GM13977 (cell line): ENCODE measurements around the gene TLR5.

Experiments
- DNase-seq: peaks from one replicate; pipeline ENCODE4 v3.0.0; 2012; ENCODE audit warnings: low spot score
- CTCF ChIP-seq: IDR thresholded peaks from 2 replicates; pipeline ENCODE4 v1.5.1; 2012; ENCODE audit warnings: mild to moderate bottlenecking, control low read depth; ENCODE audit not compliant: insufficient read depth; ENCODE audit errors: extremely low read depth, missing control alignments
- in situ Hi-C: fragments of 300-500 bp; cut with MboI; formaldehyde crosslinking; loops from one replicate; pipeline ENCODE4 v1.12.0; 2022; ENCODE audit warnings: low sequenced_read_pairs, low pct_unique_long_range_greater_than_20kb, mixed read lengths, inconsistent platforms; ENCODE audit not compliant: unreplicated experiment

TLR5 gene

GRCh38 chr1:223152399-223152798, 9.4 kb upstream of the TLR5 start:
- in situ Hi-C loops: no loop called here
- DNase-seq: no peak
- TF ChIP-seq CTCF: no peak

- TF ChIP-seq CTCF: no peak
- in situ Hi-C loops: no loop called here
- DNase-seq: no peak
These were observed 7.4 kb upstream of the TLR5 start for GRCh38 chr1:223150443-223150842.

GRCh38 chr1:223147873-223148272, 4.8 kb upstream of the TLR5 start:
- in situ Hi-C loops: no loop called here
- TF ChIP-seq CTCF: no peak
- DNase-seq: no peak

- DNase-seq: no peak
- in situ Hi-C loops: no loop called here
- no peak for TF ChIP-seq CTCF
These were observed 4.4 kb upstream of the TLR5 start for GRCh38 chr1:223147409-223147808.

- DNase-seq: no peak
- TF ChIP-seq CTCF: no peak
- in situ Hi-C loops: no loop called here
These were observed 3.7 kb upstream of the TLR5 start for GRCh38 chr1:223146745-223147144.

GRCh38 chr1:223144914-223145313, 1.9 kb upstream of the TLR5 start:
- no peak for DNase-seq
- in situ Hi-C loops: no loop called here
- TF ChIP-seq CTCF: no peak

- DNase-seq: no peak
- in situ Hi-C loops: no loop called here
- TF ChIP-seq CTCF: no peak
These were observed 1.4 kb upstream of the TLR5 start for GRCh38 chr1:223144431-223144830.
